ENCODE data around the gene TRMT11. TPM values are rescaled to one million over a fixed set of nuclear protein-coding genes. Genes with fewer than 3 reads are reported as not detected.
A peak's percentile ranks its signal among the peaks of the same experiment; 100 is the strongest.

Gene TRMT11
- total and polyA plus RNA-seq, 2 of the 13 experiments (the other 11 are each of a cell fraction or from before 2014, with no cell fraction given), result 42.2 to 81.9 TPM

DNA sequence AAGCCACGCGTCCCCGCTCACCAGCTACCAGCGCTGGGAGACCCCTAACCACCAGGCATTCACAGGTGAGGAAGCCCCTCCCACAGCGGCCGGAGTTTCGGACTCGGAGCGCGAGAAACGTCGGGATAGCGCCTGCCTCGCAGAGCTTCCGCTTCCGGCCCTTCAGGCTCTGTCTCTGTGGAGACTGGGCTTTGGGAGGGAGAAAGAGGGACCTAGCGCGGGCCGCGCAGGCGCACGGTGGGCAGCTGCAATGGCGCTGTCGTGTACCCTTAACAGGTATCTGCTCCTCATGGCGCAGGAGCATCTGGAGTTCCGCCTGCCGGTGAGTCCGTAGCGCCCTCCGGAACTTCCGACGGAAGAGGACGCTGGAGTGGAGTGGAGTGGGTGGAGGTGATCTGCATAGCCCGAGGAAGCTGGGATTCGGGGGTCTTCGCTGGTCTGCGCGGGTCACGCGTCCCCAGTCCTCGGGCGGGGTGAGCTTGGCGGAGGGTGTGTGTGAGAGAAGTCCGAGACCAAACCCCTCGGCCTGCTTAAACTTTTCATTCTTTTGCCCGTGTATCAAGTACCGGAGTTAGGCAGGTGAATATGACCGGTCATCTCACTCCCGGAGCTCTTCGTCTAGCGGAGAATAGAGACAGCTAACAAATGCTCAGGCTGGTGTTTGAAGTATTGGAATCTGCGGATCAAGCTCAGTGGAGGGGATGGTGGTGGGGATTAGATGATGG is at the start of gene TRMT11 (continued):
- TF ChIP-seq HOXA3 (CRISPR knock-in tag; IDR thresholded peaks at IDR 0.05), result peak; percentile 92
- no peak for TF ChIP-seq FOXJ3 (CRISPR knock-in tag; IDR thresholded peaks at IDR 0.05; ENCODE audit: borderline replicate concordance)
- TF ChIP-seq ZNF264 (CRISPR knock-in tag; IDR thresholded peaks at IDR 0.05), result peak; percentile 44; the same call in 1 of the 2 replicates
- TF ChIP-seq HDAC2 (CRISPR knock-in tag; IDR thresholded peaks at IDR 0.05), result no peak; the same call in none of the 2 replicates
- TF ChIP-seq NFKB2 (CRISPR knock-in tag; IDR thresholded peaks at IDR 0.05; ENCODE audit: borderline replicate concordance), result peak; percentile 98
- TF ChIP-seq NR2F1 (CRISPR knock-in tag; IDR thresholded peaks at IDR 0.05), result no peak
- TF ChIP-seq SKI (IDR thresholded peaks at IDR 0.05; ENCODE audit: partially characterized antibody), result peak; percentile 9
- no peak for TF ChIP-seq NCOA5 (CRISPR knock-in tag; IDR thresholded peaks at IDR 0.05)
- no peak for TF ChIP-seq ZNF703 (CRISPR knock-in tag; IDR thresholded peaks at IDR 0.05; ENCODE audit: borderline replicate concordance)
- TF ChIP-seq TGIF2 (CRISPR knock-in tag; IDR thresholded peaks at IDR 0.05), result peak; percentile 58
- TF ChIP-seq ZNF331 (CRISPR knock-in tag; IDR thresholded peaks at IDR 0.05), result peak; percentile 59; the same call in 1 of the 2 replicates
- no peak for TF ChIP-seq SOX13 (IDR thresholded peaks at IDR 0.05)
- TF ChIP-seq SOX13 (CRISPR knock-in tag; conservative IDR thresholded peaks at IDR 0.05 in 1 of 2, IDR thresholded peaks at IDR 0.05 in 1 of 2), result peak in 1 of 2 experiments; percentile 49; a peak in 1 of 4 replicates
- TF ChIP-seq ESRRA (CRISPR knock-in tag; IDR thresholded peaks at IDR 0.05; ENCODE audit: low read depth), result no peak
- TF ChIP-seq SALL2 (CRISPR knock-in tag; IDR thresholded peaks at IDR 0.05), result peak; percentile 76; the same call in 1 of the 2 replicates
- peak; percentile 83; the same call in 1 of the 2 replicates for TF ChIP-seq ZIK1 (CRISPR knock-in tag; IDR thresholded peaks at IDR 0.05; ENCODE audit: borderline replicate concordance, low read depth)
- peak; percentile 97; the same call in 1 of the 2 replicates for TF ChIP-seq SMAD1 (CRISPR knock-in tag; IDR thresholded peaks at IDR 0.05; ENCODE audit: borderline replicate concordance, low read depth)
- TF ChIP-seq NFYC (CRISPR knock-in tag; IDR thresholded peaks at IDR 0.05), result peak; percentile 50; the same call in 1 of the 2 replicates
- no peak for TF ChIP-seq EED (CRISPR knock-in tag; IDR thresholded peaks at IDR 0.05)
- TF ChIP-seq, protein P1, sequence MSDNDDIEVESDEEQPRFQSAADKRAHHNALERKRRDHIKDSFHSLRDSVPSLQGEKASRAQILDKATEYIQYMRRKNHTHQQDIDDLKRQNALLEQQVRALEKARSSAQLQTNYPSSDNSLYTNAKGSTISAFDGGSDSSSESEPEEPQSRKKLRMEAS (IDR thresholded peaks at IDR 0.05), result peak; percentile 92
- TF ChIP-seq RFX3 (CRISPR knock-in tag; IDR thresholded peaks at IDR 0.05), result no peak
- peak; percentile 97 for TF ChIP-seq ZNF430 (CRISPR knock-in tag; IDR thresholded peaks at IDR 0.05)
- no peak; the same call in 1 of the 2 replicates for TF ChIP-seq RNF2 (conservative IDR thresholded peaks at IDR 0.05; ENCODE audit: low read depth)
- TF ChIP-seq ZNF326 (CRISPR knock-in tag; IDR thresholded peaks at IDR 0.05; ENCODE audit: borderline replicate concordance), result no peak
- no peak for TF ChIP-seq SMC3 (IDR thresholded peaks at IDR 0.05; ENCODE audit: low read length)
- TF ChIP-seq ZKSCAN5 (CRISPR knock-in tag; IDR thresholded peaks at IDR 0.05), result peak; percentile 98
- no peak for TF ChIP-seq THYN1 (CRISPR knock-in tag; IDR thresholded peaks at IDR 0.05; ENCODE audit: borderline replicate concordance, low read depth)
- peak; percentile 84 for TF ChIP-seq KDM4B (CRISPR knock-in tag; IDR thresholded peaks at IDR 0.05)
- TF ChIP-seq ZNF337 (CRISPR knock-in tag; IDR thresholded peaks at IDR 0.05; ENCODE audit: borderline replicate concordance, low read depth), result peak; percentile 82; the same call in 1 of the 2 replicates
- peak; percentile 86; the same call in 1 of the 2 replicates for TF ChIP-seq SIN3A (IDR thresholded peaks at IDR 0.05; ENCODE audit: borderline replicate concordance, low read depth, low read length)
- TF ChIP-seq ZNF615 (CRISPR knock-in tag; IDR thresholded peaks at IDR 0.05; ENCODE audit: borderline replicate concordance), result no peak
- no peak; the same call in 1 of the 2 replicates for TF ChIP-seq EHMT2 (IDR thresholded peaks at IDR 0.05; ENCODE audit: borderline replicate concordance, low read depth, low read length)
- TF ChIP-seq FOSL1 (CRISPR knock-in tag; IDR thresholded peaks at IDR 0.05; ENCODE audit: borderline replicate concordance), result no peak
- TF ChIP-seq CREM (IDR thresholded peaks at IDR 0.05), result peak; percentile 56; the same call in 1 of the 2 replicates
- TF ChIP-seq CREM (CRISPR knock-in tag; IDR thresholded peaks at IDR 0.05), result no peak

All from HepG2 (cell line).